GM18508 (cell line): ENCODE results near the gene COMMD2.

ENCODE experiments used
- ATAC-seq: cut with Tn5 transposase; IDR thresholded peaks from one replicate; pipeline ENCODE4 v1.9.1; 2021; ENCODE audit warnings: moderate number of reproducible peaks; ENCODE audit not compliant: insufficient read depth, unreplicated experiment

The COMMD2 gene

DNA sequence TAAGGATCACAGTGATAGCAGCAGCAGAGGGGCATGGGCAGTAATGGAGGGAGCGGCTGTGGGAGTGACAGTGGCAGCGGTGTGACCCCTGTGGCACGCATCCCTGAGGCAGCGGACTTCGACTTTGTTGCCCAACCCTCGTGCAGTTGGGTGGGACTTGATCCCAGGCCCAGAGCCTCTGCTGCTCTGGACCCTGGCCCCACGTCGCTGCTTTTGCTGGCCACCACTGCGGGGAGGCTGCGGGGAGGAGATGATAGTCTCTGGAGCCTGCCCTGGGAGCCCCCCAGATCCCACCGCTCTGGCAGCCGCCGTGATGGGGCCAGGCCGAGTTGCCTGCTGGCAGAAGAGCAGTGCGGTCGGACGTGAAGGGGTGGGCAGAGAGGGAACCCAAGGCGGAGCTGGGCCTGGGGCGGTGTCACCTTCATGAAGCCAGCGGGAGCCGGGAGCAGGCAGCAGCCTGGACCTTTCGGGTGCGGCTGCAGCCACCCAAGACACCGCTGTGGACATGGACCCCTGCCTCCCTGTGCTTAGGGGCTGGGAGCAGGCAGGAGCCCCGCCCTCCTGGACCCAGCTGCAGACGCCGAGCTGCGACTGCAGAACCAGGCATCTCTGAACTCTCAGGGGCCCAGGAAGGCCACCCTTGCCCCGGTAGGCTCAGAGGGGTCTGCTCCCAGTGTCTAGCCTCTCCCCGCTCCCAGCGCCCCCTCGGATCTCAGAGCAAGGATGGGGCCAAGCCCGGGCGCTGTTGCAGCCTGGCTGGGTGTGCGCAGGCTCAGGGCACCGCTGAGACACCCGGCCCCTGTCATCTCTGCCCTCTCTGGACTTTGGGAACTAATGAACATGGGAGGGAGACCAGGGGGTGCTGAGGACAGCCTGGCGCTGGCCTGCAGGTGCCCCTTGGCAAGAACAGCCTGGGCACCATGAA, 38.3 kb downstream of the COMMD2 start:
- ATAC-seq = no peak

GRCh38 chr3:149706905-149707304, 45.4 kb downstream of the COMMD2 start:
- no peak for ATAC-seq

- ATAC-seq = no peak
Observed at GRCh38 chr3:149705416-149705815, 46.9 kb downstream of the COMMD2 start.

GRCh38 chr3:149703466-149703865, 48.8 kb downstream of the COMMD2 start:
- ATAC-seq = no peak

DNA sequence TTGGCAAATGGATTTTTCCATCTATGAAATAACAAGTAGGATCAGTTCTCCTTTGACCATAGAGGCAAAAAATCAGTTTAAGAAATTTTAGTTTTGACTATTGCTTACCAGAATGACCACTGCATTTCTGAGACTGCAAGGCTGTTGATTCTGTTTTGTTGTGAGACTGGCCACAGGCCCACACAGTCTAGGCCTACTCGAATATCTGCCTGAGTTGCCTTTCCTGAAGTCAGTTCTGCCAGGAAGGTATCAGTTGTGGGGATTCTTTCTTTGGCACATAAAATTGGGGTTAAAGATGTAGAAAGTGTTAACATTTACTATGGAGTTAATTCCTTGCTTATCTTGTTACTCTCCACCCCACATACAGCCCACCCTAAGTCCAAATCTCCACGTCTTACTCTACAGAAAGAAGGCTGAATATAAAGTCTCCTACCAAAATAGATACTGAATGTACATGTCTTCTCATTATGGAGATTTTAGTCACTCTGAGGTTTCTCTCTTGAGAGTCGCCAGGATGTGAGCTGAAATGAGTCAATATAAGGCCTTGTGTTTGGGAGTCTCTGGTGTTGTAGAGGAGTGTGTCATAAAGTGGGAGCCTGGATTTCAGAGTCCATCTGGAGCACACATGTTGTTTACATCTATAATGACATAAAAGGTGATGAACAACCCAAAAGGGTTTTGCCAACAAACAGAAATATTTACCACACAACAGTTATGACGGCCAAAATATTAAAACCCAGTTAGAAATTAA, 49.4 kb downstream of the COMMD2 start:
- ATAC-seq = no peak

DNA sequence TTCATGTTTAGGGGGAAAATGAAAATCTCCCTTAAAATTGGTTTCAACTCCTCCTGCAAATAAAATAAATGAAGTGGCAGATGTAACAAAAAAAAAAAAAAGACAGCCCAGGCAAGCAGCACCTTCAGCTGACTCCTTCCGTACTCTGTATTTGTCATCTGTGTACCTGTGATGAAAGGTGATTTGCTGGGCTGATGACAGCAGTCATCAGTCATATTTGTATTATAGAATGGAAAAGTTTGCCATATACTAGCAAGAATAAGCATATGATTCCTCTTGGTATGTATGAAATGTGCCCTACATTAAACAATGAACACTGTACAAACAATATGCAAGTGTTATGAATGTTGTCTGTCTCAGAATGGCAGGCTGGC, 50.3 kb downstream of the COMMD2 start:
- ATAC-seq = no peak

- ATAC-seq = no peak
Observed at GRCh38 chr3:149701206-149701976, 50.9 kb downstream of the COMMD2 start.
